DOHH2 (cell line): ENCODE data around the gene SCNN1G.

Source experiments
- H3F3A ChIP-seq: fragments of 200-600 bp; sonication (generic), shearing (Covaris generic); 2 replicates; pipeline ENCODE4 v1.6.0; 2016; ENCODE audit warnings: antibody characterized with exemption, mild to moderate bottlenecking; ENCODE audit not compliant: control insufficient read depth, insufficient read depth
- H3K27ac ChIP-seq: fragments of 200-600 bp; sonication (generic); 2 replicates; pipeline ENCODE4 v1.5.1; 2014; ENCODE audit warnings: low read depth, mild to moderate bottlenecking, low read length, moderate library complexity
- H3K27me3 ChIP-seq: fragments of 200-600 bp; sonication (generic); 2 replicates; pipeline ENCODE4 v1.6.1; 2014; ENCODE audit warnings: mild to moderate bottlenecking, low read length, mixed read lengths; ENCODE audit not compliant: control insufficient read depth
- H3K36me3 ChIP-seq: fragments of 200-600 bp; sonication (generic); 2 replicates; pipeline ENCODE4 v1.6.1; 2014; ENCODE audit warnings: mild to moderate bottlenecking, low read length, moderate library complexity, mixed read lengths; ENCODE audit not compliant: control insufficient read depth
- H3K4me1 ChIP-seq: fragments of 200-600 bp; sonication (generic); 2 replicates; pipeline ENCODE4 v1.6.1; 2014; ENCODE audit warnings: mild to moderate bottlenecking, low read length, mixed read lengths; ENCODE audit not compliant: control insufficient read depth
- H3K4me2 ChIP-seq: fragments of 200-600 bp; sonication (generic); 2 replicates; pipeline ENCODE4 v1.6.0; 2014; ENCODE audit warnings: mild to moderate bottlenecking, low read length, moderate library complexity
- H3K4me3 ChIP-seq: fragments of 200-600 bp; sonication (generic); 2 replicates; pipeline ENCODE4 v1.5.1; 2014; ENCODE audit warnings: mild to moderate bottlenecking, low read length, mixed read lengths
- H3K79me2 ChIP-seq: fragments of 200-600 bp; sonication (generic); 2 replicates; pipeline ENCODE4 v1.6.1; 2014; ENCODE audit warnings: mild to moderate bottlenecking, low read length, mixed read lengths; ENCODE audit not compliant: control insufficient read depth
- H3K9me2 ChIP-seq: fragments of 200-600 bp; sonication (generic); replicated peaks from 2 replicates; pipeline ENCODE4 v1.6.1; 2014; ENCODE audit warnings: mild to moderate bottlenecking, low read length, mixed read lengths; ENCODE audit not compliant: control insufficient read depth
- H3K9me3 ChIP-seq: fragments of 200-600 bp; sonication (generic); 2 replicates; pipeline ENCODE4 v1.6.1; 2014; ENCODE audit warnings: antibody characterized with exemption, low read length, mixed read lengths; ENCODE audit not compliant: control insufficient read depth, insufficient read depth
- H4K20me1 ChIP-seq: fragments of 200-600 bp; sonication (generic); 2 replicates; pipeline ENCODE4 v1.6.0; 2014; ENCODE audit warnings: low read depth, mild to moderate bottlenecking, antibody characterized with exemption, low read length, moderate library complexity; ENCODE audit not compliant: control insufficient read depth, insufficient read depth
- CTCF ChIP-seq: fragments of 200-600 bp; sonication (generic); IDR thresholded peaks from one replicate; pipeline ENCODE4 v1.5.1; 2014; ENCODE audit warnings: antibody characterized with exemption, mild to moderate bottlenecking, low read depth, low read length; ENCODE audit not compliant: poor library complexity, severe bottlenecking
- EZH2phosphoT487 ChIP-seq: fragments of 200-600 bp; sonication (generic); IDR thresholded peaks from 2 replicates; pipeline ENCODE4 v1.6.1; 2017; ENCODE audit warnings: borderline replicate concordance, mild to moderate bottlenecking, antibody characterized with exemption, low read length, moderate library complexity, mixed read lengths

Gene SCNN1G

GRCh38 chr16:23216658-23217246 lies 34.2 kb downstream of the SCNN1G start:
- TF ChIP-seq EZH2phosphoT487 (no peak), CTCF (no peak)
- Histone ChIP-seq H3K27me3 (no peaks in the 10 kb centered on the region; the same call in 1 of the 2 replicates), H3F3A (no peaks in the 10 kb centered on the region), H3K9me3 (no peaks in the 10 kb centered on the region), H3K4me3 (no peak overlapping the region), H3K4me2 (no peak overlapping the region), H3K4me1 (peaks cover 6% of the 10 kb centered on the region; the same call in 1 of the 2 replicates), H3K79me2 (no peaks in the 10 kb centered on the region), H3K9me2 (no peaks in the 10 kb centered on the region), H3K36me3 (no peaks in the 10 kb centered on the region), H4K20me1 (no peaks in the 10 kb centered on the region), H3K27ac (no peak overlapping the region)

- H4K20me1 ChIP-seq = no peaks in the 10 kb centered on the region
- no peaks in the 10 kb centered on the region for H3K36me3 ChIP-seq
- H3K27me3 ChIP-seq = no peaks in the 10 kb centered on the region; the same call in 1 of the 2 replicates
- H3K27ac ChIP-seq = no peak overlapping the region
- no peak overlapping the region for H3K4me3 ChIP-seq
- no peaks in the 10 kb centered on the region for H3K9me3 ChIP-seq
- H3K79me2 ChIP-seq = no peaks in the 10 kb centered on the region
- no peaks in the 10 kb centered on the region for H3K9me2 ChIP-seq
- no peak overlapping the region for H3K4me2 ChIP-seq
- TF ChIP-seq CTCF (no peak), EZH2phosphoT487 (no peak)
- H3K4me1 ChIP-seq = peaks cover 6% of the 10 kb centered on the region; the same call in 1 of the 2 replicates
- no peaks in the 10 kb centered on the region for H3F3A ChIP-seq
These were observed 35.1 kb downstream of the SCNN1G start for GRCh38 chr16:23217646-23218045.

- no peaks in the 10 kb centered on the region for H3K4me1 ChIP-seq
- no peak overlapping the region for H3K4me2 ChIP-seq
- H3K4me3 ChIP-seq = no peak overlapping the region
- no peaks in the 10 kb centered on the region; the same call in 1 of the 2 replicates for H3K9me3 ChIP-seq
- H3K79me2 ChIP-seq = no peaks in the 10 kb centered on the region
- no peaks in the 10 kb centered on the region for H3K9me2 ChIP-seq
- H3K36me3 ChIP-seq = no peaks in the 10 kb centered on the region
- H3K27ac ChIP-seq = no peak overlapping the region
- no peaks in the 10 kb centered on the region for H3F3A ChIP-seq
- H4K20me1 ChIP-seq = no peaks in the 10 kb centered on the region; the same call in 1 of the 2 replicates
- no peaks in the 10 kb centered on the region; the same call in 1 of the 2 replicates for H3K27me3 ChIP-seq
- TF ChIP-seq CTCF (no peak), EZH2phosphoT487 (no peak)
These were observed 40.4 kb downstream of the SCNN1G start for GRCh38 chr16:23222929-23223328.
